ENCODE results near the gene NBEA.

NBEA gene

DNA sequence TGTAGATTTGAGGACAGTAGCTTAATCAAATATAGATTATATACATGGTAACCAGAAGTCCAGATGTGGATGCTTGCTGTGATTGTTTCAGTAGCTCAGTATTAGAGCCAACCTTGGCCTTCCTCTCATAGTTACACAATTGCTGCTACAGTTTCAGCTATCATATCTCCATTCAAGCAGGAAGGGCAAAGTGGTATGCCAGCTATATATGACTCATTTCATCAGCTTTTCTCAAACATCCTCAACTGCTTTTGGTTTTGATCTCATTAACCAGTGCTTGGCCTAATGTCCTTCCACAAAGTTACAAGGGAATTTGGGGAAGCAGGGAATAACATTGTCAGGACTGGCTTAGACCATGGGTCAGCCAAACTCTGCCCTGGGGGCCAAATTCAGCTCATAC lies 607.4 kb downstream of the NBEA start:
- peaks cover 5% of the 10 kb centered on the region for H3K9me3 Mint-ChIP-seq
- no peak overlapping the region for H3K27ac Mint-ChIP-seq (ENCODE audit: low read depth)
- ATAC-seq (replicated peaks; ENCODE audit: extremely low read depth, poor library complexity, severe bottlenecking) (no peak), DNase-seq (ENCODE audit: low spot score in 2 of 2) (no peak)
- no peak overlapping the region for H3K4me3 Mint-ChIP-seq
- H3K27me3 Mint-ChIP-seq, result no peaks in the 10 kb centered on the region
- H3K4me1 Mint-ChIP-seq, result no peaks in the 10 kb centered on the region
- H3K36me3 Mint-ChIP-seq (ENCODE audit: insufficient read depth), result no peaks in the 10 kb centered on the region

DNA sequence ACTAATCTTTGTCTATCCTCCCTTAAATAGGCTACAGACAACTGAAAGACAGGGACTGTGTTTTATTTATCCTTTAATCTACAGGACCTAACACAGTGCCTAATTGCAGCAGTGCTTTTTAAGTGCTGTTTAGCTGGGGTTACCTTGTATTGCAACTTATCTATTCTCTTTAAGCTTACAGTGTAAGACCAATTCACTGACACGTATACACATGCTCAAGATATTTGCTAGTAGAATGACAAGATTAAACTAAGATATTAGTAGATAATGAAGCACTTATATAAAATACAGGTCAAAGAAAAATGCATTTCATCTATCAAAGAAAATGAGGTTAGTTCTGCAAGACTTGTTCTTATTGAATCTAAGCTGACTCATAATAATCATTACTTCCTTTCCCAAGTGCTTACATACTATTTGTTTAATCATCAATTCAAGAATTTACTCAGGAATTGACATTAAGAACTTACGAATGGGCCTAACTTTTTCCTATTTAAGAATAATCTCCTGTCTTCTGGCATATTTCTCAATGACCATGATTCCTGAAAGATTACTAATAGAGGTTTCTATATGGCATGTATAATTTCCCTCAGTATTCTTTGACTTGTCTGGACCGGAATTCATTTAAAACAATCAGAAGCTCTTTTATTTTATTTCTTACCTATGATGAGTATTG lies 610.2 kb downstream of the NBEA start:
- ATAC-seq (replicated peaks; ENCODE audit: extremely low read depth, poor library complexity, severe bottlenecking) (no peak), DNase-seq (ENCODE audit: low spot score in 2 of 2) (no peak)
- no peak overlapping the region for H3K4me3 Mint-ChIP-seq
- no peak overlapping the region for H3K27ac Mint-ChIP-seq (ENCODE audit: low read depth)
- no peaks in the 10 kb centered on the region for H3K4me1 Mint-ChIP-seq
- no peaks in the 10 kb centered on the region for H3K27me3 Mint-ChIP-seq
- H3K36me3 Mint-ChIP-seq (ENCODE audit: insufficient read depth), result no peaks in the 10 kb centered on the region
- H3K9me3 Mint-ChIP-seq, result peaks cover 2% of the 10 kb centered on the region

DNA sequence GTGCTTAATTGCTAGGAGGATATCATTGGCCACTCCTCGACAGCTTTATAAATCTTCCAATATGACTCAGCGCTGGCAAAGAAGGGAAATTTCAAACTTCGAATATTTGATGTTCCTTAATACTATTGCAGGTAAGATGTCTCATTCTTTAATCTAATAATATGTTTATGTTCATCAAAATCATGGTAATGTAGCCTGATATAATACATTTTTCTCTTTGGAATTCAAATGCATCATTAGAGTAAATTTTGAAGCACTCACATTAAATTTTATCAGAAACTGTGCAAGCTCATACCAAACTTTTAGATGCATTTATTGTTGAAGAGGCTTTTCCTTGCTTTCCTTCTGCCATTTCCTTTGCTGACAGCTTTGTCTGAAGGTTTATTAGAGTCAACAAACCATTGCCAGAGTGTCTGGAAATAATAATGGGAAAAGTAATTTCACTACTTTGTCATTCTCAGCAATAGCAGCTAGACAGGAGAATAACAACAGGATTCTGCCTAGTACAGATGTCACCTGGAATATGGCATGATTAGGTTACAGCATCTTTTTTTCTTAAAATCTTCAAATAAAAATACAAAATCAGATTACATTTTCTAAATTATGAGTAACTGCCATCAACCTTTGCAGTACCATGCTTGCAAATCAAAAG lies 613.0 kb downstream of the NBEA start:
- Mint-ChIP-seq H3K27me3 (no peaks in the 10 kb centered on the region), H3K27ac (ENCODE audit: low read depth) (no peak overlapping the region), H3K36me3 (ENCODE audit: insufficient read depth) (no peaks in the 10 kb centered on the region), H3K4me1 (no peaks in the 10 kb centered on the region), H3K4me3 (no peak overlapping the region), H3K9me3 (no peaks in the 10 kb centered on the region)
- ATAC-seq (replicated peaks; ENCODE audit: extremely low read depth, poor library complexity, severe bottlenecking) (no peak), DNase-seq (ENCODE audit: low spot score in 2 of 2) (no peak)

DNA sequence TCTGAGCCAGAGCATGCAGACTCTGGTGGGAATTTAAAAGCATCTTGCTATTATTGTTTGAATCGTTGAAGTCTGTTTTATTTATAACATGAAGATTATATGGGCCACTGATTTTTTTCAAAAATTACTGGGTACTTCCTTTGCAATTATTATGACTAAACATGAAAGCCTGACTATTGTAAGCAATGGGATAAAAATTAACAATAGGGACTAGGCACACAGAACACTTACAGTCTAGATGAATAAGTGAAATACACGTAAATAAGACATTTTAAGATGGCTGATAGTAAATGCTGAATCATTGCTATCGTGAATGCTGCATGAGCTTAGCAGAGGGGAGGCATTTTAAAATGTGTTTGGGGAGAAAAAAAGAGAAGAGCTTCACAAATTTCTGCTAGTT lies 615.4 kb downstream of the NBEA start:
- Mint-ChIP-seq H3K27me3 (no peaks in the 10 kb centered on the region), H3K9me3 (no peaks in the 10 kb centered on the region), H3K4me3 (no peak overlapping the region), H3K27ac (ENCODE audit: low read depth) (no peak overlapping the region), H3K36me3 (ENCODE audit: insufficient read depth) (no peaks in the 10 kb centered on the region), H3K4me1 (no peaks in the 10 kb centered on the region)
- ATAC-seq (replicated peaks; ENCODE audit: extremely low read depth, poor library complexity, severe bottlenecking) (no peak), DNase-seq (ENCODE audit: low spot score in 2 of 2) (no peak)

DNA sequence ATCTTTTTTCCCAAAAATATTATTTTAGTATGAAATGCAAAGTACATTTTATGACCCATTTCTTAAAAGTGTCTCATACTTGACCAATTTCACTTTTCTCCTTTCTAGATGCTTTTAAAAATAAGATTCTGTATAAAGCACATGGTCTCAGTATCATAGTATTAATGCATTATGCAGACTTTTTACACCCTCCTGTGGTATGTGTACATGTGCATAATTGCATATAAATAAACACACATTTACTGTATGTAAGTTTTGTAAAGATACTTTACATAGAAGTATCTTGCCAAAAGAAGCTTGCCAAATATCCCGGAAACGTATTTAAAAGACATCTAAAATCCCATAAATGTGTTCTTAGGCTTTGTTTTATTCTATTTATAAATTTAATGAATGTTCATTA lies 619.5 kb downstream of the NBEA start:
- DNase-seq (ENCODE audit: low spot score in 2 of 2) (no peak), ATAC-seq (replicated peaks; ENCODE audit: extremely low read depth, poor library complexity, severe bottlenecking) (no peak)
- Mint-ChIP-seq H3K4me3 (no peak overlapping the region), H3K36me3 (ENCODE audit: insufficient read depth) (no peaks in the 10 kb centered on the region), H3K4me1 (no peaks in the 10 kb centered on the region), H3K27ac (ENCODE audit: low read depth) (no peak overlapping the region), H3K9me3 (no peaks in the 10 kb centered on the region), H3K27me3 (no peaks in the 10 kb centered on the region)

DNA sequence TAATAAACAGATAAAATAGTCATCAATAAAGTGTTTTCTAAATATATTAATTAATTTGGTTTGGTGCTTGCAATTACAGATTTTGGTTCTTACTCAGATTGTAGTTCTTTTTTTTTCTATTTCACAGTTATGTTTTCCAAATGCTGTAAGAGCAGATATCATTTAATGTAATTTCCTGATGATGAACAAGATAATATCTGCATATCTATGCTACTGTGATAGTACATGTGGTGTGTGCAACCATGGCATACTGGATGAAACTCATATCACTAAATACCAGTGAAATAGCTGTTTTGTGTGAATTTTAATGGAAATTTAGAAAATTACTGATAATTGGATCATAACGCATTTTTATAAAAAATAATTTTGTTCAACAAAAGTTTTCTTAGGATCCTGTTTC lies 623.2 kb downstream of the NBEA start:
- Mint-ChIP-seq H3K4me1 (no peaks in the 10 kb centered on the region), H3K36me3 (ENCODE audit: insufficient read depth) (no peaks in the 10 kb centered on the region)

DNA sequence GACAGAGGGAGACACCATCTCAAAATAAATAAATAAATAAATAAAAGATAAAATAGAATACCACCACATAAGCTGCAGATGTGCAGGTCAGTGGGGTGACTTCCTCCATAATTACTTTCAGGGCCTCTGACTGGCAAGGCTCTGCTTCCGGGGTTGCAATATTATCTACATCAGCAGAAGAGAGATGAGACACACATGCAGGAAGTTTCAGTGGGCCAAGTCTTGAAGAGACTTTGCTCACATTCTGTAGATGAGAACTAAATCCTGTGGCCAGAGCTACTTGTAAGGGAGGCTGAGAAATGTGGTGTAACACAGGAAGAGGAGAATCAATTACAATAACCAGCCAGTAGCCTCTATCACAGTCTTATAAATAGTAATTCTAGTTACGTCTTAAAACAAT lies 624.3 kb downstream of the NBEA start:
- ATAC-seq (replicated peaks; ENCODE audit: extremely low read depth, poor library complexity, severe bottlenecking), result no peak
- Mint-ChIP-seq H3K27me3 (no peaks in the 10 kb centered on the region), H3K4me3 (no peak overlapping the region), H3K9me3 (no peaks in the 10 kb centered on the region), H3K36me3 (ENCODE audit: insufficient read depth) (no peaks in the 10 kb centered on the region), H3K27ac (ENCODE audit: low read depth) (no peak overlapping the region), H3K4me1 (no peaks in the 10 kb centered on the region)
- no peak for DNase-seq (ENCODE audit: low spot score in 2 of 2)

More for the DNA sequence above, 623.2 kb downstream of the NBEA start:
- no peaks in the 10 kb centered on the region for H3K9me3 Mint-ChIP-seq
- no peaks in the 10 kb centered on the region for H3K27me3 Mint-ChIP-seq
- DNase-seq (ENCODE audit: low spot score in 2 of 2), result no peak
- H3K4me3 Mint-ChIP-seq, result no peak overlapping the region
- H3K27ac Mint-ChIP-seq (ENCODE audit: low read depth), result no peak overlapping the region
- no peak for ATAC-seq (replicated peaks; ENCODE audit: extremely low read depth, poor library complexity, severe bottlenecking)

DNA sequence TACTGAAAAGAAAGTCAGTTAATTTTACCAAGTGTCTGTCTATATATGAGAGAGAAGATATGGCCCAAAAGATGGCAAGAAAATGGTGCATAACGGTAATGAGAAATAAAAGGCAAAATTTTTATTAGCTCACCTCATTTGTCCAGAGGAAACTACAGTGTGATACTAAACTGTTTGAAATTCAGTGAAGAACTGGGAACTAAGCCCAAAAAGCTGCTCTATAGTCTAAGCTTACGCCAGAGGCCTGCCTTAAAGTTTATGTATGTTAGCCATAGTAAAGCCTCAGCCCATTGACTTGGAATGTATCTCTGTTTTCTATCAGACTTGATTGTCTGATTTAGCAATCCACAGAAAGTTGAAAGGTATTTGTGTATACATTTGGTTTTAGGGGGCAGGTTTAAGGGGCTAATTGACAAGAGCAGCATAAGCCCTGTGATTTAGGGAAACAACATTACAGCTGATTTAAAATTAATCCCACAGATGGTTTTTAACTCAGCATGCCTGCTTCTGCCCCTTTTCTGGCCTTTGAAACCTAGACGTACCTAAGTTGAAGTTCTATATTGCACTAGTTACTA lies 625.4 kb downstream of the NBEA start:
- H3K4me3 Mint-ChIP-seq, result no peak overlapping the region

DNA sequence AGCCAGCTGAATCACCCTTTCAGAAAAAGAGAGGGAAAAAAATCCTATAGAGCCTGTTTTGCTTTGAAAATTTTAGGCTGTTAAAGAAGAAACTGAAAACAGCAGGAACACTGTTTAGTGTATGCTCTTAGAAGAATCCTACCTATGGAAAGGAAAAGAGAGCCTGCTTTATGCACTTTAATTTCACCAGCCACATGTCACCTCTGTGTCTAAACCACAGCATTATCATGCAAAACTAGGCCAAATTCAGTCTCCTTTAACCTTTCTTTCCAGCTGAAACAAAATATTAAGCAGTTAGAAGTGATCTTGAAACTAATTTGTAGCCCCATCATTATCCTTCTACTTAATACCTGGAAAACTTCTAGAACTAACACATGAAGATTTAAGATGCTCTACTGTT lies 631.6 kb downstream of the NBEA start:
- Mint-ChIP-seq H3K4me3 (no peak overlapping the region), H3K9me3 (no peaks in the 10 kb centered on the region), H3K36me3 (ENCODE audit: insufficient read depth) (no peaks in the 10 kb centered on the region), H3K27ac (ENCODE audit: low read depth) (no peak overlapping the region), H3K27me3 (no peaks in the 10 kb centered on the region), H3K4me1 (no peaks in the 10 kb centered on the region)
- ATAC-seq (replicated peaks; ENCODE audit: extremely low read depth, poor library complexity, severe bottlenecking), result no peak
- no peak for DNase-seq (ENCODE audit: low spot score in 2 of 2)

More for the DNA sequence above, 625.4 kb downstream of the NBEA start:
- no peaks in the 10 kb centered on the region for H3K36me3 Mint-ChIP-seq (ENCODE audit: insufficient read depth)
- no peak for DNase-seq (ENCODE audit: low spot score in 2 of 2)
- no peak overlapping the region for H3K27ac Mint-ChIP-seq (ENCODE audit: low read depth)
- H3K4me1 Mint-ChIP-seq, result no peaks in the 10 kb centered on the region
- H3K9me3 Mint-ChIP-seq, result no peaks in the 10 kb centered on the region
- no peak for ATAC-seq (replicated peaks; ENCODE audit: extremely low read depth, poor library complexity, severe bottlenecking)
- H3K27me3 Mint-ChIP-seq, result no peaks in the 10 kb centered on the region

DNA sequence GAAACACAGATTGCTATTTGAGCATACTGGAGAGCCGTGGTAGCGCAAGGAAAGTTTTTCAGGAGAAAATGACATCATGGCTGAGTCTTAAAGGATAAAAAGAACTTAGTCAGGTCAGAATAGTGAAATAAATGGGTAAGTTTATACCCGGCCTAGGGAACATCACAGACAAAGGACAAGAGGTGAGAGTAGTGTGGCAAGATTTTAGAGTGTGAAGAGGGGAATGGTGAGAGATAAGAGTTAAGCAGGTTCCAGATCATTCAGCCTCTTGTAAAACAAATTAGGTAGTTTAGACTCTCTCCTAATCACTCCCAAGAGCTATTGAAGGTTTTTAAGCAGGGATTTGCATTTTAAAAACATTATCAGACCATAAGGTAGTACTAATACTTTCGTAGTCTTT lies 650.4 kb downstream of the NBEA start:
- no peak overlapping the region for H3K27ac Mint-ChIP-seq (ENCODE audit: low read depth)
- no peak for DNase-seq (ENCODE audit: low spot score in 2 of 2)
- H3K9me3 Mint-ChIP-seq, result peaks cover 10% of the 10 kb centered on the region
- no peak for ATAC-seq (replicated peaks; ENCODE audit: extremely low read depth, poor library complexity, severe bottlenecking)
- no peak overlapping the region for H3K4me3 Mint-ChIP-seq
- no peaks in the 10 kb centered on the region for H3K36me3 Mint-ChIP-seq (ENCODE audit: insufficient read depth)
- no peaks in the 10 kb centered on the region for H3K4me1 Mint-ChIP-seq
- H3K27me3 Mint-ChIP-seq, result no peaks in the 10 kb centered on the region

DNA sequence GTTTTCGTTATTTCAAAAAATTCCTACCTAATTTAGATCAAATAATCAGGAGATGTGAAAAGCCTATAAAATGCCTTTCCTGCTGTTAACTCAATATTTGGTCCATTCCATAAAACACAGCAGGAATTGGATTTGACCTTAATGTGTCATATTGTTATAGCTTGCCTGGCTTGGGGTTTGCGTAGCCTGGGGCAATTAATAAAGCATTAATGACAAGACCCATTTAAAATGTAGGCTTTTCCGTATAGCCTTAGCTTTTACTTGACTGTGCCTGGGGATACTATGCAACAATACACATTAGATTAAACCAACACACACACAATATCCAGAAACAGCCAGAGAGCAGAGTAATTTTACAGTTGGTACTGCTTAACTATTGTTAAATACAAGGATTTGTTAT lies 651.6 kb downstream of the NBEA start:
- Mint-ChIP-seq H3K27ac (ENCODE audit: low read depth) (no peak overlapping the region), H3K4me1 (no peaks in the 10 kb centered on the region), H3K27me3 (no peaks in the 10 kb centered on the region), H3K4me3 (no peak overlapping the region), H3K9me3 (peaks cover 12% of the 10 kb centered on the region), H3K36me3 (ENCODE audit: insufficient read depth) (no peaks in the 10 kb centered on the region)
- no peak for ATAC-seq (replicated peaks; ENCODE audit: extremely low read depth, poor library complexity, severe bottlenecking)
- DNase-seq (ENCODE audit: low spot score in 2 of 2), result no peak

DNA sequence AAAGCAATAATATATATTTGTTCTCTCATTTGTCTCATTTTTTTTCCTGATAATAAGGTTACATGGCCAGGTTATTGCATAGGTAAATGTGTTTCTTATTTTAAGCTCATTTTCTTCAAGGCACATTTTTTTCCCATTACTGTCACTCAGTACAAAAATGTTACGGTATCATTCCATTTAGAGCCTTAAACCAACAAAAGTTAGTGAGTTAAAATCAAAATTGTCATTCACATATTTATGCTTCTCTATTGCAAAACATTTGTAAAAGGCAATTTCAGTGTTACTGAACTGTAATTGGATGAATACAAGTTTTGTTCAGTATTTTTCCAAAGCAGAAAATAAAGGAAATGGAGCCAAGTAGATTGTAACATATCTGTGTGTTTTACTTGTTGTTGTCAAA lies 652.0 kb downstream of the NBEA start:
- Mint-ChIP-seq H3K4me1 (no peaks in the 10 kb centered on the region), H3K4me3 (no peak overlapping the region), H3K36me3 (ENCODE audit: insufficient read depth) (no peaks in the 10 kb centered on the region), H3K27ac (ENCODE audit: low read depth) (no peak overlapping the region), H3K9me3 (peaks cover 17% of the 10 kb centered on the region), H3K27me3 (no peaks in the 10 kb centered on the region)
- ATAC-seq (replicated peaks; ENCODE audit: extremely low read depth, poor library complexity, severe bottlenecking) (no peak), DNase-seq (ENCODE audit: low spot score in 2 of 2) (no peak)

DNA sequence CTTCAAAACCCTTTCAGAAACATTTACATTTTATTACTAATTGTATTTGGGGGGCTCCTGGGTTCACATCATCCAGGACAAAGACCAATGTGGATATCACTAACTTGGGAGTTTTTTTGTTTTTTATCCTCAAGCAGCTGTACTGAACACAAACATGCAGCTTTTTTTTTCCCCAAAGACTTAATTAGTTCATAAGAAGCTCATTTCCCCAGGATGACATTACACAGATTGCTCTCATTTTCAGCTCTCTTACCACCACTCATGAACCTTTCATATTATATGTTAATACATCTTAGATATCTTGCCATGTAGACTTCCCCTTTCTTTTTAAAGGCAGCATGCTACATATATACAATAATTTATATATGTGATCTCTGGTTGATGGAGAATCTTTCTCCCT lies 653.1 kb downstream of the NBEA start:
- H3K27ac Mint-ChIP-seq (ENCODE audit: low read depth), result no peak overlapping the region
- H3K36me3 Mint-ChIP-seq (ENCODE audit: insufficient read depth), result no peaks in the 10 kb centered on the region
- no peak for DNase-seq (ENCODE audit: low spot score in 2 of 2)
- H3K27me3 Mint-ChIP-seq, result no peaks in the 10 kb centered on the region
- peaks cover 12% of the 10 kb centered on the region for H3K9me3 Mint-ChIP-seq
- H3K4me1 Mint-ChIP-seq, result no peaks in the 10 kb centered on the region
- no peak for ATAC-seq (replicated peaks; ENCODE audit: extremely low read depth, poor library complexity, severe bottlenecking)
- no peak overlapping the region for H3K4me3 Mint-ChIP-seq

All from central memory CD8-positive, alpha-beta T cell (primary cell).